Kidney (tissue), 14 donors: Measurements from ENCODE around the gene SLC25A41. TPM values are rescaled to one million over a fixed set of nuclear protein-coding genes. Genes with fewer than 3 reads are reported as not detected.

Experiments used
- DNase-seq, 5 donors: peaks; one replicate each; pipeline ENCODE4 v3.0.0-alpha.2; 2013 to 2020
- FAIRE-seq: peaks from 2 replicates; lab custom pipeline; 2012; peaks lifted over from hg19 to GRCh38; lab: Jason Lieb, UNC
- H3K27ac ChIP-seq, 2 donors: one replicate each; pipeline ENCODE4 v1.7.0; 2013; ENCODE audit warnings: low read depth in 2 of 2, low read length in 2 of 2, inconsistent platforms in 1 of 2
- H3K27me3 ChIP-seq: one replicate; pipeline ENCODE4 v1.7.1; 2013; ENCODE audit warnings: low read length, inconsistent platforms; ENCODE audit not compliant: control insufficient read depth, insufficient read depth
- H3K36me3 ChIP-seq, 3 donors: one replicate each; pipeline versions ENCODE4 v1.7.0 to v1.7.1; 2013; ENCODE audit warnings: low read length in 3 of 3, control low read depth in 1 of 3, inconsistent platforms in 1 of 3; ENCODE audit not compliant: insufficient read depth in 3 of 3, control insufficient read depth in 2 of 3
- H3K4me1 ChIP-seq, 3 donors: one replicate each; pipeline versions ENCODE4 v1.7.0 to v1.7.1; 2013; ENCODE audit warnings: low read length in 3 of 3, inconsistent platforms in 1 of 3, low read depth in 1 of 3; ENCODE audit not compliant: control insufficient read depth in 2 of 3, insufficient read depth in 2 of 3
- H3K4me3 ChIP-seq, 3 donors: one replicate each; pipeline versions ENCODE4 v1.7.0 to v1.8.1; 2013; ENCODE audit warnings: low read length in 3 of 3, control low read depth in 1 of 3, inconsistent platforms in 1 of 3
- H3K9ac ChIP-seq, 3 donors: one replicate each; pipeline versions ENCODE4 v1.7.0 to v1.7.1; 2013; ENCODE audit warnings: low read length in 3 of 3, control low read depth in 1 of 3, inconsistent platforms in 1 of 3
- H3K9me3 ChIP-seq, 3 donors: one replicate each; pipeline versions ENCODE4 v1.7.0 to v1.7.1; 2013; ENCODE audit warnings: low read length in 3 of 3, control low read depth in 1 of 3, inconsistent platforms in 1 of 3; ENCODE audit not compliant: control insufficient read depth in 2 of 3, insufficient read depth in 1 of 3
- intact Hi-C: fragments of 100-400 bp; cut with DNase I; formaldehyde crosslinking; loops from one replicate; pipeline ENCODE4 v1.11.1; 2022
- polyA plus RNA-seq: library from polyadenylated mRNA; stranded (reverse); fragments of 350-450 nt; fragmentation: Illumina TruSeq; extraction: RNeasy Lipid Tissue Mini Kit (QIAGEN cat#74804); gene quantifications from one replicate; pipeline ENCODE4 v1.2.3, GENCODE V29; 2014; ENCODE audit warnings: low read depth, low replicate concordance; ENCODE audit not compliant: insufficient read depth
- total RNA-seq: library from RNA; stranded (reverse); fragmentation: NEBNext Ultra II Directional; extraction: Animal tissue kit (Norgen Biotek cat#: 25700); gene quantifications from one replicate; pipeline ENCODE4 v1.2.1, GENCODE V29; 2021
- TF ChIP-seq, protein P1 (sequence below): IDR thresholded peaks from 3 replicates; pipeline ENCODE4 v1.5.1; 2012; ENCODE audit warnings: mild to moderate bottlenecking, moderate library complexity, borderline replicate concordance; ENCODE audit not compliant: insufficient read depth; ENCODE audit errors: extremely low read depth
- donor health status: control.
- donor health status: control.
- donor health status: control.
- donor health status: control.
- donor health status: control.
- donor health status: DM: yes; HTN: yes; CAD: no.
- donor health status: Normal renal cell carcinoma (clear cell type).

The SLC25A41 gene
- total and polyA plus RNA-seq, 2 donors from 2014 or later = 0.28 to 0.69 TPM

DNA sequence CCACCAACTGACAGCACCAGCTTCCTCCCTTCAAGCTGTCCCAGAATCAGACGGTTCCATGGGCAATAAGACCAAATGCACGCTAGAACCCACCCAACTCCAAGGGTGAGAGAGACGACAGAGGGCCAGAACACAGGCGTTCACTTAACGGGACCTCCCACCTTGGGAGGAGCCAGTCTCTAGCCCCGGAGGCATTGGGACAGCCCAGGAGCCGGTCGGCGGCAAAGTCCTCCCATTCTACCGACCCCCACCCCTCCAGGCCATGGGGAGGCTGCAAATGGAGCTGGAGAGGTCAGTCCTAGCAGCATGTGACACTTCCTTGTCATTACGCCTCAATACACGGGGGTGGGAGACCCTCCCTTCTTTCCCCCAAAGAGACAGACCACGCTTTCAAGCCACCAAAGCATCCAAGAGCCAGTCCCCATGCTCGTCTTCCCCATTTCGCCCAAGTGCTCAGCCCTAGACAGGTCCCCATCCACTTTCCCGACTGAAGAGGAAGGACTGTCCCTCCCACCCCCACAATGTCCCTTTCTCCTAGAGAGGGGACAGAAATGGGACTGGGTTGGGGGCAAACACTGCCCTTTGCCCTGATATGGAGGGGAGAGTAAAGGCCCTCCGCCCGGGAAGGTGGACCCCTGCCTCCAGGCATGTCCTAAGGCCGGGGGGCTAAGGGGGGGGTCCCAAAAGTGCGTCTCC, 9.9 kb downstream of the SLC25A41 start:
- no peak for FAIRE-seq
- H3K9me3 ChIP-seq = no peaks in the 10 kb centered on the region
- peak in 4 of 5 donors; percentile 47 to 81 (median 68) for DNase-seq
- intact Hi-C loops = no loop called here
- peak overlapping the region; percentile 68 to 93 (median 89) for H3K4me3 ChIP-seq
- H3K36me3 ChIP-seq = peaks cover 5 to 35% (median 14%) of the 10 kb centered on the region in 3 donors
- H3K27me3 ChIP-seq = no peaks in the 10 kb centered on the region
- H3K27ac ChIP-seq = peak overlapping the region; percentile 56 to 71
- H3K4me1 ChIP-seq = peaks cover 0 to 23% (median 9%) of the 10 kb centered on the region in 3 donors
- TF ChIP-seq, protein P1, sequence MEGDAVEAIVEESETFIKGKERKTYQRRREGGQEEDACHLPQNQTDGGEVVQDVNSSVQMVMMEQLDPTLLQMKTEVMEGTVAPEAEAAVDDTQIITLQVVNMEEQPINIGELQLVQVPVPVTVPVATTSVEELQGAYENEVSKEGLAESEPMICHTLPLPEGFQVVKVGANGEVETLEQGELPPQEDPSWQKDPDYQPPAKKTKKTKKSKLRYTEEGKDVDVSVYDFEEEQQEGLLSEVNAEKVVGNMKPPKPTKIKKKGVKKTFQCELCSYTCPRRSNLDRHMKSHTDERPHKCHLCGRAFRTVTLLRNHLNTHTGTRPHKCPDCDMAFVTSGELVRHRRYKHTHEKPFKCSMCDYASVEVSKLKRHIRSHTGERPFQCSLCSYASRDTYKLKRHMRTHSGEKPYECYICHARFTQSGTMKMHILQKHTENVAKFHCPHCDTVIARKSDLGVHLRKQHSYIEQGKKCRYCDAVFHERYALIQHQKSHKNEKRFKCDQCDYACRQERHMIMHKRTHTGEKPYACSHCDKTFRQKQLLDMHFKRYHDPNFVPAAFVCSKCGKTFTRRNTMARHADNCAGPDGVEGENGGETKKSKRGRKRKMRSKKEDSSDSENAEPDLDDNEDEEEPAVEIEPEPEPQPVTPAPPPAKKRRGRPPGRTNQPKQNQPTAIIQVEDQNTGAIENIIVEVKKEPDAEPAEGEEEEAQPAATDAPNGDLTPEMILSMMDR = no peak
- H3K9ac ChIP-seq = peak overlapping the region; percentile 75 to 93 (median 86)

- Histone ChIP-seq H3K4me1 (peaks cover 0 to 23% (median 9%) of the 10 kb centered on the region in 3 donors), H3K27ac (no peak overlapping the region), H3K9me3 (no peaks in the 10 kb centered on the region), H3K4me3 (no peak overlapping the region), H3K27me3 (no peaks in the 10 kb centered on the region), H3K9ac (peak overlapping the region in 2 of 3 donors; percentile 13 to 22), H3K36me3 (peaks cover 7 to 58% (median 22%) of the 10 kb centered on the region in 3 donors)
- TF ChIP-seq, protein P1 = no peak
- DNase-seq (no peak), FAIRE-seq (no peak)
- intact Hi-C loops = no loop called here
Observed at GRCh38 chr19:6421075-6422014, 12.2 kb downstream of the SLC25A41 start.

- FAIRE-seq = no peak
- H3K9me3 ChIP-seq = no peaks in the 10 kb centered on the region
- H3K9ac ChIP-seq = no peak overlapping the region
- TF ChIP-seq, protein P1 = no peak
- no peaks in the 10 kb centered on the region for H3K27me3 ChIP-seq
- intact Hi-C loops = no loop called here
- peaks cover 7 to 67% (median 27%) of the 10 kb centered on the region in 3 donors for H3K36me3 ChIP-seq
- no peak for DNase-seq
- no peak overlapping the region for H3K27ac ChIP-seq
- peaks cover 0 to 16% (median 9%) of the 10 kb centered on the region in 3 donors for H3K4me1 ChIP-seq
- H3K4me3 ChIP-seq = no peak overlapping the region
Observed at GRCh38 chr19:6418562-6418932, 15.0 kb downstream of the SLC25A41 start.
